ENCODE results near the gene MAN2A2.
"Not testable (repeated sequence)": the region's sequence is repeated elsewhere in the genome, so short reads cannot be mapped to it uniquely, and the experiment has no call there.

The MAN2A2 gene

DNA sequence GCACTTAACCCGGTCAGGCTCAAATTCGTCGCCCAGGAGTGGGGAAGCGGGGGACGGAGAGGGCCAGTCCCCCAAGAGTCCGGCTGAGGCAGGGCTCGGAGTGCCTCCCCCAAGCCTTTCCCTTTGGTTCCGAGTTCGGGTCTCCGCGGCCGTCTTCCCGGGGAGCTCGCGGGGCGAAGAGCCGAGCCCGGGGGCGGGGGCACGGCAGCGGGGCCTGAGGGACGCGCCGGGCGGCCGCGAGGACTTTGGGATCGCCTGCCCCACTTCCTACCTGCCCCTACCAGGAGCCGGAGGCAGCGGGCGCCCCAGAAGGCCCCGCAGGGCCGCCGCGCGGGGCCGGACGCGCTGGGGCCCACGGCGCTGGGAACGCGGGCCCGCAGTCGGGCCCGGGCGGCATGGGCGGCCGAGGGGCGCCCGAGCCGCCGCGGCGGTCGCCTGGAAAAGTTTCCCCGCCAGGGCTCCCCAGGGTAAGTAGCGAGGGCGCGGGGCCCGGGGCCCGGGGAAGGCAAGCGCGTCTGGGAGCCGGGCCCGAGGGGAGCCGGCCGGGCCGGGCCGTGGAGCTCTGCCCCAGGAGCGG is 31.9 kb upstream of the MAN2A2 start:
- no peak for TF ChIP-seq CTCF (IDR thresholded peaks at IDR 0.05; ENCODE audit: low read depth, low read length, missing control alignments)
- H3K4me3 ChIP-seq (ENCODE audit: low read depth, low read length), result peak overlapping the region; percentile 66
- DNase-seq (ENCODE audit: low read depth), result no peak

DNA sequence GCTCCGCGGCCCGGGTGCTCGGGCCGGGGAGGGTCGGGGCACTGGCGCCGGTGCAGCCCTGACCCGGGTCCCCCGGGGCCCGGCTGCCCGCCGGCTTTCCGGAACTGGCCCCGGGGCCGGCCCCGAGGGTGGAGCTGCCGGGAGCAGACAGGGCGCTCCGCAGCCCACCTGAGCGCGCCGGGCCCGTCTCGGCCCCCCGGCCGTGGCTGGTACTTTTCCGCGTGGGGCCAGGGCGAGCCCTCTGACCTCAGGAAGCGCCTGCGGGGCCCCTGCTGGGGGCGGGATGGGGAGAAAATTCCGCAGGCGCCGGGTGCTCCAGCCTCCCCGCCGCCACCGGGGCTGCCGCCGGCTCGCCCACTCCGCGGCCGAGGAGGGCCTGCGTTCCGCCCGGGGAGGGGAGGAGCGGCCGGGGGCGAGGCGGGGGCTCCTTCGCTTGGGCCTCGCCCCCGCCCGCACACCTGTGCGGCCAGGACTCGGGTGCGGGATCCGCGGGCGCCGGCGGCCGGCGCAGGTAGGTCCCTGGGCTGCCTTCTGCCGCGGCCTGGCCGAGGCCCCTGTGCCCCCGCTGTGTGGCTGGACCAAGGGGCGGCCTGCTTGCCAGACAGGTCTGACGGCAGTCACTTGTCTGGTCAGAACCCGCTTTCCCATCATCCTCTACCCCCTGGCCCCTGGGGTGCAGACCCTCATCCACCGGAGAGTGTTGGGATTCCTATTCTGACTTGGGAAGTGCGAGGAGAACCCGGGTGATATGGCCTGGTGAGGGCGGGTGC is 31.2 kb upstream of the MAN2A2 start:
- DNase-seq (ENCODE audit: low read depth), result no peak
- TF ChIP-seq CTCF (IDR thresholded peaks at IDR 0.05; ENCODE audit: low read depth, low read length, missing control alignments), result no peak

DNA sequence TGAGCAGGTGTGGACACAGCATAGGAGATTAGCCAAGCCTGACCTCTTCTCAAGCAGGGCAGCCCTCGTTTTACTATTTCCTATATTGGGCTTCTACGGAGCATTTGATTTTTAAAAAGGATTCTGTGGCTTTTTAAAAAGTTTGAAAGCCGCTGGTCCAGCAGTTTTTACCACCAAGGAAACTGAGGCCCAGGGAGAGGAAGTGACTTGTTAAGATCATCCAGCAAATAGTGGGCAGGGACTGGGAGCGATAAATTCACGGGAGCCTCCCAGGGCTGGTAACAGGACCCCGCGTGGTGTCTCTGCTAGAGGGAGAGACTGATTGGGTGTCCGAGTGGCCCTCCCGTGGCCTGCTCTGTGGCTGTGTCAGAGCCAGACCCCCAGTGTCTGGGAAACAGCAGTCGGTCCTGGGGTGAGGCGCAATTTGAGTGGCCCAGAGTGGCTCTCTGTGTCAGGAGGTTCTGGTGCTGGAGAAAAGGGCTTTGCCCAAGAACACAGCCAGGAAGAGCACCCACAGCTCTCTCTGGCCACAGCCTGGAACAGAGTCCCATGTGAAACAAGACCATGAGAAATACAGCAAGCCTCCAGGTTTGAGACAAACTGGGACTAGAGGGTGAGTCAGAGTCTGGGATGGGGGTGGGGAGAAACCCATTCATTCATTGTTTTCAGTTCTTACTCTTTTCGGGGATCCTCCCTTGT is 30.5 kb upstream of the MAN2A2 start:
- peak overlapping the region; percentile 66 for H3K4me3 ChIP-seq (ENCODE audit: low read depth, low read length)
- no peak for DNase-seq (ENCODE audit: low read depth)
- no peak for TF ChIP-seq CTCF (IDR thresholded peaks at IDR 0.05; ENCODE audit: low read depth, low read length, missing control alignments)

More for the DNA sequence above, 31.2 kb upstream of the MAN2A2 start:
- peak overlapping the region; percentile 66 for H3K4me3 ChIP-seq (ENCODE audit: low read depth, low read length)

GRCh38 chr15:90873488-90873997 is 29.6 kb upstream of the MAN2A2 start:
- peak overlapping the region; percentile 66; the same call in 1 of the 2 replicates for H3K4me3 ChIP-seq (ENCODE audit: low read depth, low read length)
- TF ChIP-seq CTCF (IDR thresholded peaks at IDR 0.05; ENCODE audit: low read depth, low read length, missing control alignments), result no peak
- DNase-seq (ENCODE audit: low read depth), result no peak

DNA sequence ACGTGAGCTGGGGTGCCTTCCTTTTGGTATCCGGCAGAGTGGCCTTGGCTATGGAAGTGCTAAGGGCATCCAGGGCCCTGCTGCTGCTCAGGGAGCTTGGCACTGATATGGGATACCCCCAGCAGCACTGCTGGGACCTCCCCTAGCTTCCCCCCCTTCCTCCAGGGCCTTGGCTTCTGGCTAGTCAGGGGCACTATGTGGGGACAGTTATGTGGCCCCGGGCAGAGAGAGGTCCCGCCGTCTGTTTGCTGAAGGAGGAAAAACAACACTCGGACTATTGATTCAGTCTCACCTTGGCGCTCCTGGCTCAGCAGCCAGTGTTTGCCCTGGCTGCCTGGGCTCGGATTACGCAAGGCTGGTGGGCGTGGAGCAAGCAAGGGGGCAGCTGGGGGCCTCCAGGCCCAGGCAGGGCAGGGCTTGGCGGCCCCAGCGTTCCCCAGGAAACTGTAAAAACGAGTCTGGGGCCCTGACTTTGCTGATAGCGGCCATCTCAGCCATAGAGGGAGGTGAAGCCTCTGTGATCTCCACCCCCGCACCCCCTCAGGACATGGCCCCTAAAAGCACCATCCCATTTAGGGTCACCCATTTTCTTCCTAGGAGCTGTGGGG is 29.0 kb upstream of the MAN2A2 start:
- H3K4me3 ChIP-seq (ENCODE audit: low read depth, low read length), result no peak overlapping the region
- DNase-seq (ENCODE audit: low read depth), result no peak
- TF ChIP-seq CTCF (IDR thresholded peaks at IDR 0.05; ENCODE audit: low read depth, low read length, missing control alignments), result no peak

- DNase-seq (ENCODE audit: low read depth), result not testable (repeated sequence)
These were observed 28.1 kb upstream of the MAN2A2 start for GRCh38 chr15:90874986-90875385.

GRCh38 chr15:90875549-90875981 is 27.5 kb upstream of the MAN2A2 start:
- H3K4me3 ChIP-seq (ENCODE audit: low read depth, low read length), result no peak overlapping the region
- DNase-seq (ENCODE audit: low read depth), result no peak
- no peak for TF ChIP-seq CTCF (IDR thresholded peaks at IDR 0.05; ENCODE audit: low read depth, low read length, missing control alignments)

More at GRCh38 chr15:90874986-90875385, 28.1 kb upstream of the MAN2A2 start:
- H3K4me3 ChIP-seq (ENCODE audit: low read depth, low read length), result not testable (repeated sequence)
